GM18498 (cell line): ENCODE measurements around the gene ZNF324.

Experiments used
- ATAC-seq: cut with Tn5 transposase; IDR thresholded peaks from one replicate; pipeline ENCODE4 v1.9.1; 2021; ENCODE audit warnings: mild to moderate bottlenecking, moderate library complexity; ENCODE audit not compliant: unreplicated experiment

Gene ZNF324

DNA sequence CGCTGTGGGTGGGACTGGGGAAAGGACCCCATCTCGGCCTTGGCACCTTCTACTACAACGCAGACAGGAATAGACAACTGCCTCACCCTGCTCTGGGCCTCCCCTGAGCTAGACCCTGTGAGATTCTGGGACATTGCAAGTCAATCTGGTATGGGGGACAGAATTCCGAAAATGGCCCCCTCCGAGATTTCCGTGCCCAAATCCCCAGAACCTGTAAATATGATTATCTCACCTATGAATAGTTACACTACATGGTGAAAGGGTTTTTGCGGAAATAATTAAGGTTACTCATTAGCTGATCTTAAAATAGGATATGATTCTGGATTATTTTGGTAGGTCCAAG is 53.3 kb downstream of the ZNF324 start:
- ATAC-seq, result no peak

DNA sequence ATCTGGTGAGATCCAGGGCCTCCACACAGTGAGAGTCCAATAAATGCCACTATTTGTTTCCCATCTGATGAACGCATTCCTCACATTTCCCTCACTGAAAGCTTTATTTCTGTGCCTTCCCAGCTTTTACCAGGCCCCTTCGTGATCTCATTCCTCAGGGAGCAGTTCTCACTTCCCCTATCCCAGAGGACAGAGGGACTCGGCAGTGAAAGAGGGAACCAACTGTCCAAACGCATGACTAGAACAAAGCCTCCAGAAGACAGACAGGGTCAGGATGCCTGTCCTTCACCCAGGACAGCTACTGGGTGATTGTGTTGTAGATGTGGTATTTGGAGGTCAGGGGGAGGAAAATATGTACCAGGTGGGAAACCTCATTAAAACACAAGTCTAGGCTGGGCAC is 54.8 kb downstream of the ZNF324 start:
- no peak for ATAC-seq

DNA sequence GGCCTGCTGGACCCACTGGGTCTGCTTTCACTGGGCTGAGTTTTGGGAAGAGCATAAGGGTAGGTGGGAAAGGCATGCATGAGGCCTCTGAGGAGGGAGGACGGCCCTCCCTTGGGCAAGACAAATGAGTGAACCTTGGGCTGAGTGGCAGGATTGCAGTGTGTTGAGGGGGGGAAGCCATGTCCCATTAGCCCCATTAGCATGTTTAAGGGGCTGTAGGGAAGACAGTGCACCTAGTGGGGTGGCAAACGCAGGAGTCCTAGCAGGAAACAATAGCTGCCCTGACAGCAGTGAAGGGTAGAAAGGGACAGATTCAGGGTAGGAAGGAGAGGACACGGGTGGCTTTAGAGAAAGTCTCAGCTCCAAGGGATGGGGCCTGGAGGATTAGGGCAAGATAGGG is 55.8 kb downstream of the ZNF324 start:
- no peak for ATAC-seq
